Suprapubic skin (tissue), 4 donors: ENCODE measurements around the gene MEGF9. TPM values are rescaled to one million over a fixed set of nuclear protein-coding genes. Genes with fewer than 3 reads are reported as not detected.

Experiments
- DNase-seq, 2 donors: peaks; one replicate each; pipeline ENCODE4 v3.0.0-alpha.2; 2019; ENCODE audit warnings: low spot score in 2 of 2
- H3K27ac ChIP-seq: fragments of 200-600 bp; sonication (generic); one replicate; pipeline ENCODE4 v1.5.1; 2019
- H3K27me3 ChIP-seq: fragments of 200-600 bp; sonication (generic); one replicate; pipeline ENCODE4 v1.5.1; 2019
- H3K36me3 ChIP-seq: fragments of 200-600 bp; sonication (generic); one replicate; pipeline ENCODE4 v1.5.1; 2019
- H3K4me1 ChIP-seq: fragments of 200-600 bp; sonication (generic); one replicate; pipeline ENCODE4 v1.5.1; 2019
- H3K4me3 ChIP-seq: fragments of 200-600 bp; sonication (generic); one replicate; pipeline ENCODE4 v1.5.1; 2019; ENCODE audit warnings: mild to moderate bottlenecking
- H3K9me3 ChIP-seq: fragments of 200-600 bp; sonication (generic); one replicate; pipeline ENCODE4 v1.5.1; 2019
- EP300 ChIP-seq: sonication (generic); formaldehyde crosslinking; IDR thresholded peaks from one replicate; pipeline ENCODE4 v1.6.1; 2017; ENCODE audit warnings: antibody characterized with exemption
- POLR2A ChIP-seq, 2 donors: fragments of 450-650 bp; IDR thresholded peaks; one replicate each; pipeline ENCODE4 v1.6.1; 2017; ENCODE audit warnings: antibody characterized with exemption in 2 of 2, mild to moderate bottlenecking in 2 of 2, moderate library complexity in 2 of 2
- POLR2AphosphoS5 ChIP-seq, 3 donors: sonication (generic); formaldehyde crosslinking; IDR thresholded peaks; one replicate each; pipeline ENCODE4 v1.6.1; 2017; ENCODE audit warnings: antibody characterized with exemption in 3 of 3
- WGBS: methylation state at CpG from one replicate; pipeline ENCODE4 v1.1.5; 2018; 5-methylcytosine and 5-hydroxymethylcytosine counted together
- total RNA-seq, 4 donors: library from RNA; depleted of rRNA; stranded (reverse); fragments of >200 nt; gene quantifications; one replicate each; pipeline ENCODE4 v1.1.0, GENCODE V29; 2016
- TF ChIP-seq, protein P1 (sequence below), 2 donors: fragments of 200-600 bp in 1 of 2; fragments of 450-650 bp in 1 of 2; sonication (generic) in 1 of 2; IDR thresholded peaks; one replicate each; pipeline ENCODE4 v1.5.1; 2016 to 2019; ENCODE audit warnings: antibody characterized with exemption in 2 of 2, mild to moderate bottlenecking in 1 of 2, moderate library complexity in 1 of 2

MEGF9 gene
- total RNA-seq, 4 donors from 2014 or later = 33.6 to 58.1 (median 46.0) TPM

DNA sequence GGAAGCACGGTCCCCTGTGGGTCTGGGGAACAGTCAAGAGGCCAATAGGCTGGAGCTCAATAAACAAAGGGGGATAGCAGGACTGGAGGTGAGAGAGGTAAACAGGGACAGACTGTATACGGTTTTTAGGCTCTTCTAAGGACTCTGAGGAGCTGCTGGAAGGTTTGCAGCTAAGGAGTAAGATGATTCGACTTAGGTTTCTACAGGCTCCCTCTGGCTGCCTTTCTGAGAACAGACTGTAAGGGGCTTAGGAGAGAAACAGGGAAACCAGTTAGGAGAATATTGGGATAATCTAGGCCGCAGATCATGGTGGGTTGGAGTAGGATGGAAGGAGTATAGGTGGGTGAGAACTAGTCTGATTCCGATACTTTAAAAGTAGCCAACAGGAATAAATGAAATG is 144.7 kb downstream of the MEGF9 start:
- WGBS = 90% methylated on average over 5 of the region's 5 CpGs
- H3K27me3 ChIP-seq = no peaks in the 10 kb centered on the region
- peaks cover 12% of the 10 kb centered on the region for H3K4me1 ChIP-seq
- no peak overlapping the region for H3K4me3 ChIP-seq
- no peaks in the 10 kb centered on the region for H3K9me3 ChIP-seq
- no peak for DNase-seq
- H3K27ac ChIP-seq = no peak overlapping the region
- no peak for TF ChIP-seq POLR2AphosphoS5 (IDR thresholded peaks at IDR 0.05)
- no peak for TF ChIP-seq POLR2A (IDR thresholded peaks at IDR 0.05)
- TF ChIP-seq EP300 = no peak
- TF ChIP-seq, protein P1, sequence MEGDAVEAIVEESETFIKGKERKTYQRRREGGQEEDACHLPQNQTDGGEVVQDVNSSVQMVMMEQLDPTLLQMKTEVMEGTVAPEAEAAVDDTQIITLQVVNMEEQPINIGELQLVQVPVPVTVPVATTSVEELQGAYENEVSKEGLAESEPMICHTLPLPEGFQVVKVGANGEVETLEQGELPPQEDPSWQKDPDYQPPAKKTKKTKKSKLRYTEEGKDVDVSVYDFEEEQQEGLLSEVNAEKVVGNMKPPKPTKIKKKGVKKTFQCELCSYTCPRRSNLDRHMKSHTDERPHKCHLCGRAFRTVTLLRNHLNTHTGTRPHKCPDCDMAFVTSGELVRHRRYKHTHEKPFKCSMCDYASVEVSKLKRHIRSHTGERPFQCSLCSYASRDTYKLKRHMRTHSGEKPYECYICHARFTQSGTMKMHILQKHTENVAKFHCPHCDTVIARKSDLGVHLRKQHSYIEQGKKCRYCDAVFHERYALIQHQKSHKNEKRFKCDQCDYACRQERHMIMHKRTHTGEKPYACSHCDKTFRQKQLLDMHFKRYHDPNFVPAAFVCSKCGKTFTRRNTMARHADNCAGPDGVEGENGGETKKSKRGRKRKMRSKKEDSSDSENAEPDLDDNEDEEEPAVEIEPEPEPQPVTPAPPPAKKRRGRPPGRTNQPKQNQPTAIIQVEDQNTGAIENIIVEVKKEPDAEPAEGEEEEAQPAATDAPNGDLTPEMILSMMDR (IDR thresholded peaks at IDR 0.05) = no peak
- H3K36me3 ChIP-seq = peaks cover 71% of the 10 kb centered on the region

DNA sequence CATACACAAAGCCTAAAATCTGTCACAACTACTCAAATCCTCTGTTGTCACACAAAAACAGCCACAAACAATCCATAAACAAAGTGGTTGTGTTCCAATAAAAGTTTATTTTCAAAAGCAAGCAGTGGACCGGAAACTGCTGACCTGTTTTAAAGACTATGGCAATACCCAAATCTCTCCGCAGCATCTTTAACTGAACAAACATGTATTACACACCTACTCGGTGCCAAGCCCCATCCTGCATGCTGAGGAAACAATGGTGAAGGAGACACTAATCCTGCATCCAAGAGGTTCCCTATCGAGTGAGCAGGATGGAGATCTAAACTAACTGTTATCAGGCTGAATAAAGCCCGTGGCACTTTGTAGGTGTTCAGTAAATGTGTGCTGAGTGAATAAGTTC is 145.5 kb downstream of the MEGF9 start:
- peaks cover 12% of the 10 kb centered on the region for H3K4me1 ChIP-seq
- no peak overlapping the region for H3K4me3 ChIP-seq
- TF ChIP-seq EP300 = no peak
- TF ChIP-seq POLR2A (IDR thresholded peaks at IDR 0.05) = no peak
- no peak for TF ChIP-seq POLR2AphosphoS5 (IDR thresholded peaks at IDR 0.05)
- H3K27ac ChIP-seq = no peak overlapping the region
- 98% methylated on average over 5 of the region's 5 CpGs for WGBS
- DNase-seq = no peak
- no peaks in the 10 kb centered on the region for H3K27me3 ChIP-seq
- peaks cover 73% of the 10 kb centered on the region for H3K36me3 ChIP-seq
- H3K9me3 ChIP-seq = no peaks in the 10 kb centered on the region

DNA sequence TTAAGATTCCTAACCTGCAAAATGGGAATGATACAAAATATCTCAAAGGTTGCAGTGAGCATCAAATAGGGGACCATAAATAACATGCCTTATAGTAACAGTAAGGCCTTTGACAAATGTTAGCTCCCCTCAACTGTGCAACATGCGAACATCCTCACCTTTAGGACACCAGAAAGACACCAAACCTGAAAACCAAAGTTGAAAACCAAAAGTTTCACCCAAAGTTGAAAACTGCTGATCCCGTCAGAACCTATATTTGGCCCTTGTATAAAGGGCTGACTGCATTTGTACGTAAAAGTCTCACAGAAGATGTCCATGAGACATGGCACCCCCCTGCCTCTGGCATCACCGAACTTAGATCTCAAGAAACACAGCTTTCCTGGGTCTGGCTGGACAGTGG is 146.4 kb downstream of the MEGF9 start:
- no peak for TF ChIP-seq POLR2A (IDR thresholded peaks at IDR 0.05)
- TF ChIP-seq EP300 = no peak
- TF ChIP-seq POLR2AphosphoS5 (IDR thresholded peaks at IDR 0.05) = no peak
- TF ChIP-seq, protein P1 (IDR thresholded peaks at IDR 0.05) = no peak
- peaks cover 77% of the 10 kb centered on the region for H3K36me3 ChIP-seq
- no peaks in the 10 kb centered on the region for H3K27me3 ChIP-seq
- H3K4me1 ChIP-seq = peaks cover 19% of the 10 kb centered on the region
- DNase-seq = no peak
- no peak overlapping the region for H3K27ac ChIP-seq
- no peak overlapping the region for H3K4me3 ChIP-seq
- 95% methylated on average over 4 of the region's 4 CpGs for whole genome bisulfite sequencing
- H3K9me3 ChIP-seq = no peaks in the 10 kb centered on the region

DNA sequence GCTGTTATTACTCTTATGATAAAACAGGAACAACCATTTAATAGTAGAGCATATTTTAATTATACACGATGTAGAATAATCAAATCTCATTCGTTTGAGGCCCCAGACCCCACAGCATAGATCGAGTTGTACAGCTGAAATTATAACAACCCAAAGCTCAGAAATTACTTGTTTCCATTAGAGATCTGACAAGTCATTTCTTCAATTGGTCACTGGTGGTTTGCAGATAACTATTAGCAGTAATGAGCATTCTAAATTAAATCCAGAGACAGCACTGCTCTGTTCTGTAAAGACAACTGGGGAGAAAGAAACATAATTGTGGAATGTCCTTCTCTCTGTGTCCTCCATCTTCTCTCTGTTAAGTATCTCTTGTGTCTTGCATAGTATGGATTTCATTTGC is 147.2 kb downstream of the MEGF9 start:
- H3K27me3 ChIP-seq = no peaks in the 10 kb centered on the region
- H3K4me3 ChIP-seq = no peak overlapping the region
- DNase-seq = no peak
- TF ChIP-seq POLR2AphosphoS5 (IDR thresholded peaks at IDR 0.05) = no peak
- TF ChIP-seq, protein P1 (IDR thresholded peaks at IDR 0.05) = no peak
- TF ChIP-seq EP300 = no peak
- no peak for TF ChIP-seq POLR2A (IDR thresholded peaks at IDR 0.05)
- H3K9me3 ChIP-seq = no peaks in the 10 kb centered on the region
- H3K27ac ChIP-seq = no peak overlapping the region
- H3K4me1 ChIP-seq = peaks cover 20% of the 10 kb centered on the region
- H3K36me3 ChIP-seq = peaks cover 77% of the 10 kb centered on the region
- 77% methylated on average over 3 of the region's 3 CpGs for WGBS

DNA sequence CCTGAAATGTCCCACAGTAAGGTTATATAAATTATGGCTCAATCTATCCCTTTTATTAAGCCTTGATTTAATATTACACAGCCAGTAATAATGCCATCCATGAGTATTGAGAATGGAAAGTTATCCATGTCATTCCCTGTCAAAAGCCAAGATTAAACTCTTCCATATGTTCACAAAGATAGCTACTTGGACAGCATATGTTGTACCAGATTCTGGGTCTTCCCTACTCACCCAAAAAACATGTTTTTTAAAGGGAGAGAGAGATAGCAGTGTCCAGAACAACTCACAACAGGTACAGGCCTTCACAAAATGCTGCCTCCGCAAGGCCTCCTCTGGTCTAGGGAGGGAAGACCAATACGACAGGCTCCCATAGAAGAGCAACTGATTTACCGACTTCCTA is 149.7 kb downstream of the MEGF9 start:
- no peaks in the 10 kb centered on the region for H3K27me3 ChIP-seq
- no peak for DNase-seq
- peaks cover 52% of the 10 kb centered on the region for H3K36me3 ChIP-seq
- no peaks in the 10 kb centered on the region for H3K9me3 ChIP-seq
- no peak overlapping the region for H3K4me3 ChIP-seq
- H3K27ac ChIP-seq = no peak overlapping the region
- H3K4me1 ChIP-seq = peaks cover 7% of the 10 kb centered on the region
- 95% methylated on average over 3 of the region's 3 CpGs for WGBS
- TF ChIP-seq POLR2AphosphoS5 (IDR thresholded peaks at IDR 0.05) (no peak), POLR2A (IDR thresholded peaks at IDR 0.05) (no peak), EP300 (no peak)
- TF ChIP-seq, protein P1 (IDR thresholded peaks at IDR 0.05) = no peak

DNA sequence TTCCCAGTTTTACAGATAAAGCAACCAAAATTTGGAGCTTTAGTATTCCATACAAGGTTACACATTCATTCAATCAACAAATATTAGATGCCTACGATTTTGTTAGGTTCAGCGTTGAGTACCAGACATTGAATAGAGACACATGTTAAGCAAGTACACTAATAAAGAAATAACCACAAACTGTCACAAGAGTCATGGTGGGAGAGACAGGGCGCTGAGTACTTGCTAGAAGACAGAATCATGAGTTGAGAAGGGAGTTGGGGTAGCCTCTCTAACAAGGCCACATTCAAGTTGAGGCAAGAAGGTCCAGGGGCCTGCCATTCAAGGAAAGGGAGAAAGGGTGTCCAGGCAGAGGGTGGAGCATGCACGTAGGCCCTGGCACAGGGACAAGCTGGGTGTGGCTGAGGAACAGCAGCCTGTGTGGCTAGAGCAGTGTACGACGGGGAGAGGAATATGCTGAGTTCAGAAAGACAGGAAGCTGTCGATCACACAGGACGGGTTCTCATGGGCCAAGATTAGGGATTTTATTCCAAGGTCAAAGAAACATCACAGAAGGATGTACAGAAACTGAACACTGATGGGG is 151.3 kb downstream of the MEGF9 start:
- H3K9me3 ChIP-seq = no peaks in the 10 kb centered on the region
- H3K27ac ChIP-seq = peak overlapping the region; percentile 6
- no peaks in the 10 kb centered on the region for H3K27me3 ChIP-seq
- no peak overlapping the region for H3K4me3 ChIP-seq
- H3K4me1 ChIP-seq = peaks cover 7% of the 10 kb centered on the region
- peaks cover 37% of the 10 kb centered on the region for H3K36me3 ChIP-seq
- DNase-seq = peak in 1 of 2 donors; percentile 48
- TF ChIP-seq POLR2A (IDR thresholded peaks at IDR 0.05) (no peak), EP300 (no peak), POLR2AphosphoS5 (IDR thresholded peaks at IDR 0.05) (no peak)
- TF ChIP-seq, protein P1 (IDR thresholded peaks at IDR 0.05) = no peak
- 54% methylated on average over 8 of the region's 8 CpGs for WGBS
